Measurements from ENCODE around the gene CARS1. TPM values are rescaled to one million over a fixed set of nuclear protein-coding genes. Genes with fewer than 3 reads are reported as not detected.
A peak's percentile ranks its signal among the peaks of the same experiment; 100 is the strongest.

CARS1 gene
- total RNA-seq, 1 donor: 68.2 TPM

DNA sequence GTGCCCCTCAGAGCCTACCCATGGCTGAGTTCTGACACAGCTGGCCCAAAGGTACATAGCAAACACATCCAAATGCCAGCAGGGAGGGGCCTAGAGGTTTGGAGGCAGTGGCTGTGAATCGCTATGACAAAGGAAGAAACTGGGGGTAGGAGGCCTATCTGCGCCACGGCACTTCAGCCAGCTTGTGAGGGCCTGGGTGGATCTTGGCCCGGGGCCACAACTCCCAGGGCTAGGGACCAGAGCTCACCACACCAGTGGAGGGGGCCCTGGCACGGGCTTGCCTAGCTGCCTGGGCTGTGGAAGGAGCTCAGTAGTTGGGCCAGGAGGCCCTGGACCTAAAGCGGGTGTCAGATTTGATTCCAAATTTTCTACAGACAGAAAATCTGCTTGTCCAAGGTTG, 55.7 kb downstream of the CARS1 start:
- TF ChIP-seq, protein P1, sequence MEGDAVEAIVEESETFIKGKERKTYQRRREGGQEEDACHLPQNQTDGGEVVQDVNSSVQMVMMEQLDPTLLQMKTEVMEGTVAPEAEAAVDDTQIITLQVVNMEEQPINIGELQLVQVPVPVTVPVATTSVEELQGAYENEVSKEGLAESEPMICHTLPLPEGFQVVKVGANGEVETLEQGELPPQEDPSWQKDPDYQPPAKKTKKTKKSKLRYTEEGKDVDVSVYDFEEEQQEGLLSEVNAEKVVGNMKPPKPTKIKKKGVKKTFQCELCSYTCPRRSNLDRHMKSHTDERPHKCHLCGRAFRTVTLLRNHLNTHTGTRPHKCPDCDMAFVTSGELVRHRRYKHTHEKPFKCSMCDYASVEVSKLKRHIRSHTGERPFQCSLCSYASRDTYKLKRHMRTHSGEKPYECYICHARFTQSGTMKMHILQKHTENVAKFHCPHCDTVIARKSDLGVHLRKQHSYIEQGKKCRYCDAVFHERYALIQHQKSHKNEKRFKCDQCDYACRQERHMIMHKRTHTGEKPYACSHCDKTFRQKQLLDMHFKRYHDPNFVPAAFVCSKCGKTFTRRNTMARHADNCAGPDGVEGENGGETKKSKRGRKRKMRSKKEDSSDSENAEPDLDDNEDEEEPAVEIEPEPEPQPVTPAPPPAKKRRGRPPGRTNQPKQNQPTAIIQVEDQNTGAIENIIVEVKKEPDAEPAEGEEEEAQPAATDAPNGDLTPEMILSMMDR (IDR thresholded peaks at IDR 0.05; ENCODE audit: insufficient read depth, low read depth, low read length): no peak
- no peak overlapping the region for H3K4me3 ChIP-seq (ENCODE audit: low read depth, low read length)
- DNase-seq (ENCODE audit: low read depth): no peak

DNA sequence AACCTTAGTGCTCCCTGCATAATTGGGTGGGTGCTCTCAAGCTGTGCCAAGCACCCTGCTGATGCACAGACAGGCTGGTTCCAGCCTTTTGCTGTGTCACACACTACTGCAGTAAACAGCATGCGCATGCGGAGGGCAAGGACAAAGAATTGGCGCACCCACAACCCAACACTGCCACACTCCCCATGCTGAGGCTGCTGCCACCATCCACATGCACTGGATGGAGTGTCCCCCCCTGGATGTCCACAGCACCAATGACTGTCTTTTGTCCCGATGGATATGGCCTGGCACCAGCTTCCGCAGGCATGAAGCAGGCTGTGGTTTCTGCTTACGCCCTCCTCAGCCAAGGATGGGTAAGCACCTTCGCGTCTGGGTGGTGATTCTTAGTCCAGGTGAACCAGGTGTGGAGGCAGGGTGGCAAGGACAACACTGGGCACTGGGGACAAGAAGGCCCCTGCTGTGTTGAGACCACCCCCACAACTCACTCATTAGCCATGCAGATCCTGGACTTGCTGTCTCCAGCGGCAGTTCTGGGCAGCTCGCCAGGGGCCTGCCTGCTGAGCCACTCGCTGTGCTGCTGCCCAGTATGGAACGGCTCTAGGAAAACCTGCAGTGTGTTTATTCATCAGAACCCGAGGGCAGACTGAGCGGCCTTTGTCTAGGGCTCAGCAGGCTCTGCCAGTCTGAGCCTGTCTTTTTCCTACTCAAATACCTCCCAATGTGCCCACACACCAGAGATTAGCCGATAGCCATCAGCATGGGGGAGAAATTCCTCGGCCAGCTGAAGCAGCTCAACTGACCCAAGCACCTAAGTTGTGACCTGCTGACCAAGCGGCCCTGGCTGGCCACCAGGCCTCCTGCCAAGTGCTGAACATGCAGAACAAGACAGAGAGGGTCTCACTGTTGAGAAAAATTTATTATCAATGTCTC, 56.9 kb downstream of the CARS1 start:
- peak; percentile 25 for DNase-seq (ENCODE audit: low read depth)
- no peak overlapping the region for H3K4me3 ChIP-seq (ENCODE audit: low read depth, low read length)
- TF ChIP-seq, protein P1 (IDR thresholded peaks at IDR 0.05; ENCODE audit: insufficient read depth, low read depth, low read length): no peak

DNA sequence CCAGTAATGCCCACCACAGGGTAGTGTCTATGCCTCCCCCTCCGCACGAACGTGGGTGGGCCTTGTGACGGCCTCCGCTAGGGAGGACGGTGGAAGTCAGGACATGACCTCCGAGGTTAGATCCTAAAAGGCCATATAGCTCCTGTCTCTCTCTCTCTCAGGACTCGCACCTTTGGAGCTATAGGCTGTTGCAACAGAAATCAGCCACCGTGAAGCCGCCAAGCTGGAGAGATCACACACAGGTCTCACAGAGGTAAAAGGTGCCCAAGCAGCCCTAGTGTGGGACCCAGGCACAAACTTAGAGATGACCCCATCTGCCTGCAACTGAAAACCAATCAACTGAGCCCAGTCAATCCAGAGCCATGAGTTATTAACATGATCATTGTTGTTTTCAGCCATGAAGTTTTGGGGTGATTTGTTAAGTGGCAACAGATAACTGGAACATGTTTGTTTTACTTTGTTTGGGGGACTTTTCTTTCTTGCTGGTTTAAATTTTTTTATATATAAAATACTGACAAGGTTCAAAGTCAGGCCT, 57.7 kb downstream of the CARS1 start:
- no peak overlapping the region for H3K4me3 ChIP-seq (ENCODE audit: low read depth, low read length)
- no peak for DNase-seq (ENCODE audit: low read depth)
- TF ChIP-seq, protein P1 (IDR thresholded peaks at IDR 0.05; ENCODE audit: insufficient read depth, low read depth, low read length): no peak

DNA sequence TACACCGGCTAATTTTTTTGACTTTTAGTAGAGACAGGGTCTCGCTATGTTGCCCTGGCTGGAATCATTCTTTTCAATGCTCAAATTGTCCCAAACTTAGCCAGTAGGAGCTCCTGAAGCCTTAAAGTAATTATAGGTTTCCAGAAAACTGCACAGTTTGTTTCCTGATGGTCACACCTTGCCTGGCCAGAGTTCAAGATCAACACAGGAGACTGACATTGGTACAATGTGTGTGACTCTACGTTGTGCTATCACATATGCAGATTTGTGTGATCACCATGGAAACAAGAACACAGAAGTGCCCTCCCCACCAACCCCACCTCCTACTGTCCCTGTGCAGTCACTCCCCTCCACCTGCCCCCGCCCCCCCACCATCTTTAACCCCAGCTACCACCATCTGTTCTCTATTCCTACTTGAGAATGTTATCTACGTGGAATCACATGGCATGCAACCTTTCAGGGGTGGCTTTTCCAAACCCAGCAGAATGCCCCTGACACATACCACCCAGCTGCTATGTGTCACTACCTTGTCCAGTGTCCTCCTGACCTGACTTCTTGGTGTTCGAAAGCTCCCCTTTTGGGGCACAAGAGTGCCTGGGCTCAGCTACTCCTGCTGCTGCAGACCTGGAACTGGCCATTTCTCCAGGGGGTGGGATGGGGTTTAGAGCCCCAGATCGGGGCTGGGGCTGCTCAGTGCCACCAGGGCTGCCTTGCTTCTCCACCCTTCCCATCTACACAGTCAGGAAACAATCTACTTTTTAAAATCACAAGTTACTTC, 59.0 kb downstream of the CARS1 start:
- TF ChIP-seq, protein P1 (IDR thresholded peaks at IDR 0.05; ENCODE audit: insufficient read depth, low read depth, low read length): no peak
- H3K4me3 ChIP-seq (ENCODE audit: low read depth, low read length): no peak overlapping the region

DNA sequence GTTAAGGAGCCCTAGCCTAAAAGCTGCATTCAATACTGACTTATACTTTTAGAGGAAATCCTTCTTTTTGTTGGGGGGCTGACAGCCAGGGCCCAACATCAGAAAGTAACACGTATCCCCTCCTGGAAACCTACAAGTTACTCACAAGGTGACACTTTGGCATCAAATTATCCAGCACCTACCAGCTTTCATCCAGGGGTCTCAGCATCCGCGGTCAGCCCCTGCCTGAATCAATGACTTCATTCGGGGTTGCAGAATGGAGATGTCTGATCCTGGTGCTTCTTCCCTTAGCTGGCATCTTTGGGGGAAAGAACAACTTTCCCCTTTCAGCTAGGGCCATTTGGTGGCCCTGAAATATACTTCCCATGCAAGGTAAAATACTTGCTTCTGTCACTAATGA, 59.8 kb downstream of the CARS1 start:
- DNase-seq (ENCODE audit: low read depth): no peak
- TF ChIP-seq, protein P1 (IDR thresholded peaks at IDR 0.05; ENCODE audit: insufficient read depth, low read depth, low read length): no peak
- no peak overlapping the region for H3K4me3 ChIP-seq (ENCODE audit: low read depth, low read length)

More for the DNA sequence above, 59.0 kb downstream of the CARS1 start:
- no peak for DNase-seq (ENCODE audit: low read depth)

DNA sequence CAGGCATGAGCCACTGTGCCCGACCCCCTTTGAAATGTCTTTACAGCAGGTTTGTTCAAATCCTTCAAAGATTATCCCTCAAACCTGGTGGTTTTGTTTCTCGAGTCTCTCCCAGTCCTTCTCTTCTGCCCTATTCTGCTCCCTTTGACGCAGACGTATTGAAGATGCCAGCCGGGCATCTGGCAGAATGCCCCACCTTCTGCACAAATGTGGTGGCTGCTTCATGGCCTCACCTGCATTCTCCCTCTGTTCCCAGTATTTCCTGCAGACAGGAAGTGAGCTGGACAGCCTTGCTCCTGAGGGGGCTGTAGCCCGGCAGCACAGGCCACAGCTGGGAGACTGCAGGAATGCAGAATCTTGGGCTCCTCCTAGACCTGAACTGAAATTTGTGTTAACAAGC, 60.2 kb downstream of the CARS1 start:
- H3K4me3 ChIP-seq (ENCODE audit: low read depth, low read length): no peak overlapping the region
- TF ChIP-seq, protein P1 (IDR thresholded peaks at IDR 0.05; ENCODE audit: insufficient read depth, low read depth, low read length): no peak
- no peak for DNase-seq (ENCODE audit: low read depth)
